H1 (cell line): ENCODE measurements around the gene GAB2. TPM values are rescaled to one million over a fixed set of nuclear protein-coding genes. Genes with fewer than 3 reads are reported as not detected.

Source experiments
- CTCF ChIA-PET: fragments of 300-600 bp; sonication (Branson Sonifier 250); formaldehyde crosslinking; loops from one replicate; lab custom pipeline; 2021; ENCODE audit not compliant: partially characterized antibody; lab: Charles Lee
- POLR2A ChIA-PET: fragments of 300-600 bp; sonication (Branson Sonifier 250); formaldehyde crosslinking; loops from one replicate; lab custom pipeline; 2021; ENCODE audit warnings: inconsistent platforms; ENCODE audit not compliant: partially characterized antibody; lab: Charles Lee
- DNase-seq, 2 experiments: peaks; one replicate each; pipeline versions ENCODE4 v3.0.0 to v3.0.0-alpha.2; 2010 to 2022; ENCODE audit warnings: low spot score in 2 of 2, low read depth in 1 of 2, mixed read lengths in 1 of 2
- FAIRE-seq: peaks from 2 replicates; lab custom pipeline; 2011; peaks lifted over from hg19 to GRCh38; lab: Jason Lieb, UNC
- H2AFZ ChIP-seq: 2 replicates; pipeline ENCODE4 v1.8.1; 2012; ENCODE audit warnings: low read length, inconsistent platforms
- H2AK5ac ChIP-seq: 2 replicates; pipeline ENCODE4 v1.6.1; 2013; ENCODE audit warnings: low read depth, low read length
- H2BK120ac ChIP-seq: replicated peaks from 2 replicates; pipeline ENCODE3; 2013; ENCODE audit warnings: low read depth, low read length, inconsistent platforms
- H2BK12ac ChIP-seq: 2 replicates; pipeline ENCODE4 v1.6.1; 2013; ENCODE audit warnings: low read depth, low read length
- H2BK15ac ChIP-seq: 2 replicates; pipeline ENCODE4 v1.6.1; 2013; ENCODE audit warnings: low read length
- H2BK20ac ChIP-seq: 2 replicates; pipeline ENCODE4 v1.6.1; 2013; ENCODE audit warnings: low read length
- H2BK5ac ChIP-seq: 2 replicates; pipeline ENCODE4 v1.6.1; 2013; ENCODE audit warnings: low read depth, low read length
- H3K14ac ChIP-seq: 2 replicates; pipeline ENCODE4 v1.6.1; 2013; ENCODE audit warnings: inconsistent platforms; ENCODE audit not compliant: insufficient read length
- H3K18ac ChIP-seq: 2 replicates; pipeline ENCODE4 v1.6.1; 2013; ENCODE audit warnings: low read length; ENCODE audit errors: extremely low read depth
- H3K23ac ChIP-seq: 2 replicates; pipeline ENCODE4 v1.6.1; 2013; ENCODE audit warnings: inconsistent platforms; ENCODE audit not compliant: insufficient read length
- H3K23me2 ChIP-seq: 2 replicates; pipeline ENCODE4 v1.6.1; 2013; ENCODE audit warnings: low read depth, low read length
- H3K27ac ChIP-seq: 2 replicates; pipeline ENCODE4 v1.6.1; 2011; ENCODE audit warnings: low read depth, low read length, inconsistent platforms
- H3K27me3 ChIP-seq, 4 experiments: replicated peaks in 1 of 4; 1 replicate in 1 of 4; 2 replicates in 3 of 4; pipeline versions ENCODE4 v1.6.1 to v1.8.1; 2011 to 2013; ENCODE audit warnings: low read length in 3 of 4, mild to moderate bottlenecking in 3 of 4, inconsistent platforms in 2 of 4, mixed read lengths in 2 of 4, moderate library complexity in 1 of 4; ENCODE audit not compliant: control insufficient read depth in 3 of 4, insufficient read depth in 3 of 4; ENCODE audit errors: extremely low read depth in 1 of 4
- H3K36me3 ChIP-seq, 4 experiments: 2 replicates each; pipeline versions ENCODE4 v1.6.1 to v1.8.1; 2011 to 2013; ENCODE audit warnings: mild to moderate bottlenecking in 4 of 4, low read length in 3 of 4, moderate library complexity in 2 of 4, control low read depth in 1 of 4, inconsistent platforms in 1 of 4; ENCODE audit not compliant: insufficient read depth in 4 of 4, control insufficient read depth in 2 of 4
- H3K4ac ChIP-seq: replicated peaks from 2 replicates; pipeline ENCODE3; 2013; ENCODE audit warnings: low read length, low read depth, mixed read lengths, inconsistent platforms; ENCODE audit not compliant: insufficient read length
- H3K4me1 ChIP-seq, 4 experiments: replicated peaks in 1 of 4; 1 replicate in 1 of 4; 2 replicates in 3 of 4; pipeline versions ENCODE4 v1.6.1 to v1.8.1; 2011 to 2013; ENCODE audit warnings: low read length in 3 of 4, inconsistent platforms in 2 of 4, mixed read lengths in 1 of 4; ENCODE audit not compliant: insufficient read depth in 4 of 4, control insufficient read depth in 3 of 4
- H3K4me2 ChIP-seq, 2 experiments: 2 replicates each; pipeline versions ENCODE4 v1.6.1 to v1.8.1; 2011 to 2013; ENCODE audit warnings: low read depth in 2 of 2, low read length in 2 of 2, control low read depth in 1 of 2, inconsistent platforms in 1 of 2, mild to moderate bottlenecking in 1 of 2; ENCODE audit not compliant: insufficient read depth in 1 of 2
- H3K4me3 ChIP-seq, 4 experiments: fragments of 200-600, 300-600 bp in 1 of 4; sonication (generic), shearing (Covaris generic), sonication (Bioruptor Twin) in 1 of 4; 2 replicates each; pipeline versions ENCODE4 v1.5.1 to v1.8.1; 2011 to 2016; ENCODE audit warnings: low read length in 4 of 4, low read depth in 3 of 4, control low read depth in 2 of 4, inconsistent platforms in 2 of 4, mild to moderate bottlenecking in 2 of 4, mixed read lengths in 1 of 4, moderate library complexity in 1 of 4; ENCODE audit not compliant: insufficient read depth in 2 of 4; ENCODE audit errors: extremely low read depth in 1 of 4
- H3K56ac ChIP-seq: replicated peaks from 2 replicates; pipeline ENCODE3; 2013; ENCODE audit warnings: low read depth, mild to moderate bottlenecking, mixed read lengths, low read length, inconsistent platforms; ENCODE audit not compliant: insufficient read length
- H3K79me1 ChIP-seq: 2 replicates; pipeline ENCODE4 v1.6.1; 2013; ENCODE audit warnings: low read depth, low read length, control low read depth
- H3K79me2 ChIP-seq, 2 experiments: 2 replicates each; pipeline versions ENCODE4 v1.6.1 to v1.8.1; 2012 to 2013; ENCODE audit warnings: low read length in 2 of 2, mild to moderate bottlenecking in 2 of 2, inconsistent platforms in 1 of 2; ENCODE audit not compliant: insufficient read depth in 2 of 2, control insufficient read depth in 1 of 2
- H3K9ac ChIP-seq, 4 experiments: replicated peaks in 1 of 4; 1 replicate in 1 of 4; 2 replicates in 3 of 4; pipeline versions ENCODE4 v1.6.1 to v1.8.1; 2011 to 2013; ENCODE audit warnings: low read depth in 3 of 4, low read length in 3 of 4, control low read depth in 2 of 4, mild to moderate bottlenecking in 2 of 4, moderate library complexity in 2 of 4, inconsistent platforms in 1 of 4; ENCODE audit errors: extremely low read depth in 1 of 4
- H3K9me3 ChIP-seq, 2 experiments: 2 replicates each; pipeline versions ENCODE4 v1.6.1 to v1.8.1; 2012 to 2013; ENCODE audit warnings: mild to moderate bottlenecking in 2 of 2, moderate library complexity in 2 of 2, control low read depth in 1 of 2, inconsistent platforms in 1 of 2, low read depth in 1 of 2, low read length in 1 of 2, mixed read lengths in 1 of 2; ENCODE audit not compliant: insufficient read depth in 2 of 2
- H4K20me1 ChIP-seq, 2 experiments: replicated peaks in 1 of 2; 2 replicates each; pipeline versions ENCODE3 to v1.8.1; 2011 to 2013; ENCODE audit warnings: inconsistent platforms in 2 of 2, low read length in 2 of 2, mild to moderate bottlenecking in 1 of 2; ENCODE audit not compliant: insufficient read depth in 2 of 2, control insufficient read depth in 1 of 2
- H4K5ac ChIP-seq: 2 replicates; pipeline ENCODE4 v1.6.1; 2013; ENCODE audit warnings: low read length, low read depth, mixed read lengths, inconsistent platforms; ENCODE audit not compliant: insufficient read length
- H4K8ac ChIP-seq: 2 replicates; pipeline ENCODE4 v1.8.0; 2013; ENCODE audit warnings: mild to moderate bottlenecking, moderate library complexity, low read length, inconsistent platforms; ENCODE audit not compliant: insufficient read depth; ENCODE audit errors: extremely low read depth
- H4K91ac ChIP-seq: replicated peaks from 2 replicates; pipeline ENCODE3; 2013; ENCODE audit warnings: low read length, mixed read lengths, inconsistent platforms; ENCODE audit not compliant: insufficient read length
- ATF3 ChIP-seq: IDR thresholded peaks from 2 replicates; pipeline ENCODE4 v1.6.1; 2011; ENCODE audit warnings: low read depth, mild to moderate bottlenecking, low read length; ENCODE audit not compliant: insufficient read depth
- BCL11A ChIP-seq, 2 experiments: IDR thresholded peaks; one replicate each; pipeline ENCODE4 v1.6.1; 2011; ENCODE audit warnings: low read depth in 2 of 2, low read length in 2 of 2, mild to moderate bottlenecking in 2 of 2
- CHD2 ChIP-seq: IDR thresholded peaks from 2 replicates; pipeline ENCODE4 v1.6.1; 2012; ENCODE audit warnings: low read length, improper control_type of control experiment
- CTCF ChIP-seq, 3 experiments: IDR thresholded peaks; 1 replicate in 2 of 3; 2 replicates in 1 of 3; pipeline versions ENCODE4 v1.5.1 to v1.6.1; 2011; ENCODE audit warnings: low read length in 3 of 3, mild to moderate bottlenecking in 3 of 3, inconsistent platforms in 2 of 3, low read depth in 1 of 3, moderate library complexity in 1 of 3; ENCODE audit not compliant: insufficient read depth in 1 of 3; ENCODE audit errors: control extremely low read depth in 1 of 3
- KDM1A ChIP-seq: fragments of 200-600, 300-600 bp; sonication (generic); IDR thresholded peaks from 2 replicates; pipeline ENCODE4 v1.7.1; 2016; ENCODE audit warnings: mild to moderate bottlenecking, low read length, borderline replicate concordance
- KDM5A ChIP-seq: fragments of 200-600 bp; IDR thresholded peaks from 2 replicates; pipeline ENCODE4 v1.7.1; 2012; ENCODE audit warnings: mild to moderate bottlenecking, low read length, inconsistent platforms, mixed read lengths
- MAFK ChIP-seq: IDR thresholded peaks from 2 replicates; pipeline ENCODE4 v1.6.1; 2012; ENCODE audit warnings: low read depth, mild to moderate bottlenecking, improper control_type of control experiment, low read length
- POU5F1 ChIP-seq: IDR thresholded peaks from 2 replicates; pipeline ENCODE4 v1.6.1; 2011; ENCODE audit warnings: low read depth, mild to moderate bottlenecking, low read length, moderate library complexity
- RNF2 ChIP-seq: fragments of 200-900, 300-1000 bp; sonication (generic); IDR thresholded peaks from 2 replicates; pipeline ENCODE4 v1.7.1; 2016; ENCODE audit warnings: borderline replicate concordance, low read depth, mild to moderate bottlenecking, antibody characterized with exemption, low read length; ENCODE audit not compliant: poor library complexity, severe bottlenecking; ENCODE audit errors: missing control alignments
- WGBS, 2 experiments: shearing (Covaris generic) in 1 of 2; methylation state at CpG; one replicate each; pipeline versions ENCODE4 v1.1.6 to v1.1.7; 2013 to 2015; ENCODE audit warnings: low lambda C conversion rate in 2 of 2, mixed read lengths in 2 of 2, inconsistent platforms in 1 of 2, low coverage in 1 of 2, missing lambda C conversion rate in 1 of 2; ENCODE audit not compliant: insufficient replicate concordance in 2 of 2, insufficient coverage in 1 of 2, insufficient read length in 1 of 2; ENCODE audit errors: extremely low coverage in 1 of 2, missing lambda C conversion rate in 1 of 2; 5-methylcytosine and 5-hydroxymethylcytosine counted together
- polyA plus RNA-seq, 7 experiments: library from polyadenylated mRNA; depleted of rRNA in 3 of 7; stranded (reverse) in 5 of 7; unstranded in 2 of 7; fragments of >200 nt in 5 of 7; fragments of 200-250 nt in 2 of 7; gene quantifications; 1 replicate in 5 of 7; 2 replicates in 1 of 7; 4 replicates in 1 of 7; pipeline versions ENCODE4 v1.2.1 to v1.2.3, GENCODE V29; 2011 to 2013; ENCODE audit warnings: missing spikeins in 2 of 7, mixed read lengths in 2 of 7
- total RNA-seq: library from RNA; stranded (reverse); fragmentation: NEBNext Ultra II Directional; extraction: Animal tissue kit (Norgen Biotek cat#: 25700); gene quantifications from 2 replicates; pipeline ENCODE4 v1.2.1, GENCODE V29; 2021

The GAB2 gene
- total and polyA plus RNA-seq, 2 of the 8 experiments (the other 6 are each of a cell fraction or from before 2014, with no cell fraction given): 6.3 to 14.0 TPM

GRCh38 chr11:78425399-78426070, 7.9 kb upstream of the GAB2 start:
- Histone ChIP-seq H3K23ac (no peak overlapping the region), H3K27me3 (no peaks in the 10 kb centered on the region), H4K91ac (no peak overlapping the region), H3K4me2 (peak overlapping the region in 1 of 2 experiments; percentile 17; a peak in 1 of 4 replicates), H2AK5ac (no peak overlapping the region), H3K9ac (no peak overlapping the region), H3K18ac (no peak overlapping the region), H3K56ac (no peak overlapping the region), H2BK20ac (no peak overlapping the region), H3K23me2 (peaks cover 2% of the 10 kb centered on the region; the same call in 1 of the 2 replicates), H2BK12ac (no peak overlapping the region), H2AFZ (no peak overlapping the region), H3K79me2 (no peaks in the 10 kb centered on the region), H2BK5ac (no peak overlapping the region), H3K36me3 (no peaks in the 10 kb centered on the region; a peak in 1 of 8 replicates), H4K8ac (no peak overlapping the region), H3K27ac (no peak overlapping the region), H3K4me1 (peaks cover 0 to 13% (median 4%) of the 10 kb centered on the region in 4 experiments; a peak in 4 of 7 replicates), H3K14ac (no peak overlapping the region), H4K20me1 (no peaks in the 10 kb centered on the region), H2BK15ac (no peak overlapping the region), H3K4ac (no peak overlapping the region), H2BK120ac (no peak overlapping the region), H3K4me3 (no peak overlapping the region), H4K5ac (no peak overlapping the region), H3K9me3 (no peaks in the 10 kb centered on the region), H3K79me1 (no peaks in the 10 kb centered on the region)
- 88% methylated on average over 4 of the region's 4 CpGs; no CpG with 5 or more reads in 1 of the 2 experiments for WGBS, 2 experiments
- CTCF ChIA-PET: interaction anchor here (1.2 to 1.3 kb wide), 2 partner anchors 8 to 148 kb away, joined by 4 to 5 read pairs; no protein-coding TSS in a partner anchor
- FAIRE-seq (no peak), DNase-seq (no peak)
- POLR2A ChIA-PET: no interaction called here
- TF ChIP-seq KDM1A (no peak), RNF2 (no peak), BCL11A (IDR thresholded peaks at IDR 0.05; ENCODE audit: low read depth in 2 of 2, low read length in 2 of 2) (no peak), CTCF (IDR thresholded peaks at IDR 0.05; ENCODE audit: control extremely low read depth in 1 of 3, insufficient read depth in 1 of 3, low read depth in 1 of 3, low read length in 3 of 3) (no peak), ATF3 (no peak), CHD2 (no peak), KDM5A (no peak), POU5F1 (no peak), MAFK (no peak)
